ENCODE measurements around the gene C16orf46.

Gene C16orf46

GRCh38 chr16:81101702-81102101 is 24.7 kb upstream of the C16orf46 start:
- no peak for TF ChIP-seq CTCF (IDR thresholded peaks at IDR 0.05; ENCODE audit: insufficient read depth, low read length, poor library complexity, severe bottlenecking)
- TF ChIP-seq EZH2phosphoT487 (conservative IDR thresholded peaks at IDR 0.05; ENCODE audit: low read length) = no peak
- H3K27me3 ChIP-seq (ENCODE audit: low read length) = no peaks in the 10 kb centered on the region
- no peaks in the 10 kb centered on the region for H3K9me3 ChIP-seq (ENCODE audit: insufficient read depth, low read length)
- no peak overlapping the region for H3K9ac ChIP-seq (ENCODE audit: low read length)
- no peaks in the 10 kb centered on the region for H3F3A ChIP-seq (ENCODE audit: insufficient read depth)
- no peaks in the 10 kb centered on the region for H3K9me2 ChIP-seq (replicated peaks; ENCODE audit: insufficient read depth, low read length)
- H4K20me1 ChIP-seq (ENCODE audit: low read depth, low read length) = no peaks in the 10 kb centered on the region
- no peak overlapping the region for H3K4me2 ChIP-seq (ENCODE audit: low read depth, low read length, poor library complexity, severe bottlenecking)
- H3K36me3 ChIP-seq (ENCODE audit: low read length) = no peaks in the 10 kb centered on the region
- H3K27ac ChIP-seq (ENCODE audit: low read depth, low read length) = no peak overlapping the region
- no peak overlapping the region for H2AFZ ChIP-seq (ENCODE audit: low read depth, low read length, severe bottlenecking)
- H3K4me3 ChIP-seq (ENCODE audit: insufficient read depth, low read length, poor library complexity, severe bottlenecking) = no peak overlapping the region
- H3K79me2 ChIP-seq (ENCODE audit: insufficient read depth, low read length) = no peaks in the 10 kb centered on the region

GRCh38 chr16:81099958-81100357 is 22.9 kb upstream of the C16orf46 start:
- H3K27me3 ChIP-seq (ENCODE audit: low read length) = no peaks in the 10 kb centered on the region
- H3F3A ChIP-seq (ENCODE audit: insufficient read depth) = no peaks in the 10 kb centered on the region

GRCh38 chr16:81097230-81097629 is 20.2 kb upstream of the C16orf46 start:
- Histone ChIP-seq H3K4me3 (ENCODE audit: insufficient read depth, low read length, poor library complexity, severe bottlenecking) (no peak overlapping the region), H3K9me2 (replicated peaks; ENCODE audit: insufficient read depth, low read length) (no peaks in the 10 kb centered on the region), H3K27me3 (ENCODE audit: low read length) (no peaks in the 10 kb centered on the region), H3F3A (ENCODE audit: insufficient read depth) (no peaks in the 10 kb centered on the region), H2AFZ (ENCODE audit: low read depth, low read length, severe bottlenecking) (peak overlapping the region; percentile 68), H3K79me2 (ENCODE audit: insufficient read depth, low read length) (peaks cover 26% of the 10 kb centered on the region), H3K36me3 (ENCODE audit: low read length) (no peaks in the 10 kb centered on the region), H3K27ac (ENCODE audit: low read depth, low read length) (no peak overlapping the region), H3K4me2 (ENCODE audit: low read depth, low read length, poor library complexity, severe bottlenecking) (no peak overlapping the region), H3K9ac (ENCODE audit: low read length) (no peak overlapping the region), H3K9me3 (ENCODE audit: insufficient read depth, low read length) (no peaks in the 10 kb centered on the region), H4K20me1 (ENCODE audit: low read depth, low read length) (no peaks in the 10 kb centered on the region)
- TF ChIP-seq EZH2phosphoT487 (conservative IDR thresholded peaks at IDR 0.05; ENCODE audit: low read length) = no peak

More at GRCh38 chr16:81099958-81100357, 22.9 kb upstream of the C16orf46 start:
- no peak overlapping the region for H3K4me3 ChIP-seq (ENCODE audit: insufficient read depth, low read length, poor library complexity, severe bottlenecking)
- no peak overlapping the region for H2AFZ ChIP-seq (ENCODE audit: low read depth, low read length, severe bottlenecking)
- no peaks in the 10 kb centered on the region for H3K36me3 ChIP-seq (ENCODE audit: low read length)
- H3K79me2 ChIP-seq (ENCODE audit: insufficient read depth, low read length) = peaks cover 5% of the 10 kb centered on the region
- H4K20me1 ChIP-seq (ENCODE audit: low read depth, low read length) = no peaks in the 10 kb centered on the region
- TF ChIP-seq CTCF (IDR thresholded peaks at IDR 0.05; ENCODE audit: insufficient read depth, low read length, poor library complexity, severe bottlenecking) = no peak
- TF ChIP-seq EZH2phosphoT487 (conservative IDR thresholded peaks at IDR 0.05; ENCODE audit: low read length) = no peak
- H3K27ac ChIP-seq (ENCODE audit: low read depth, low read length) = no peak overlapping the region
- no peaks in the 10 kb centered on the region for H3K9me2 ChIP-seq (replicated peaks; ENCODE audit: insufficient read depth, low read length)
- H3K9ac ChIP-seq (ENCODE audit: low read length) = no peak overlapping the region
- no peak overlapping the region for H3K4me2 ChIP-seq (ENCODE audit: low read depth, low read length, poor library complexity, severe bottlenecking)
- no peaks in the 10 kb centered on the region for H3K9me3 ChIP-seq (ENCODE audit: insufficient read depth, low read length)

GRCh38 chr16:81096715-81097208 is 19.7 kb upstream of the C16orf46 start:
- TF ChIP-seq CTCF (IDR thresholded peaks at IDR 0.05; ENCODE audit: insufficient read depth, low read length, poor library complexity, severe bottlenecking) (no peak), EZH2phosphoT487 (conservative IDR thresholded peaks at IDR 0.05; ENCODE audit: low read length) (no peak)
- H4K20me1 ChIP-seq (ENCODE audit: low read depth, low read length) = no peaks in the 10 kb centered on the region
- no peaks in the 10 kb centered on the region for H3K9me2 ChIP-seq (replicated peaks; ENCODE audit: insufficient read depth, low read length)
- peak overlapping the region; percentile 68 for H2AFZ ChIP-seq (ENCODE audit: low read depth, low read length, severe bottlenecking)
- H3K36me3 ChIP-seq (ENCODE audit: low read length) = no peaks in the 10 kb centered on the region
- no peaks in the 10 kb centered on the region for H3F3A ChIP-seq (ENCODE audit: insufficient read depth)
- peaks cover 31% of the 10 kb centered on the region for H3K79me2 ChIP-seq (ENCODE audit: insufficient read depth, low read length)
- H3K4me2 ChIP-seq (ENCODE audit: low read depth, low read length, poor library complexity, severe bottlenecking) = peak overlapping the region; percentile 55
- no peaks in the 10 kb centered on the region for H3K27me3 ChIP-seq (ENCODE audit: low read length)
- no peaks in the 10 kb centered on the region for H3K9me3 ChIP-seq (ENCODE audit: insufficient read depth, low read length)
- no peak overlapping the region for H3K27ac ChIP-seq (ENCODE audit: low read depth, low read length)
- peak overlapping the region; percentile 11 for H3K4me3 ChIP-seq (ENCODE audit: insufficient read depth, low read length, poor library complexity, severe bottlenecking)
- H3K9ac ChIP-seq (ENCODE audit: low read length) = no peak overlapping the region
